NCI-H1930 (cell line): Measurements from ENCODE around the gene MPIG6B.

Experiments
- DNase-seq, 2 experiments: peaks; one replicate each; lab custom pipeline; 2025; lab: John Stamatoyannopoulos, UW

The MPIG6B gene

DNA sequence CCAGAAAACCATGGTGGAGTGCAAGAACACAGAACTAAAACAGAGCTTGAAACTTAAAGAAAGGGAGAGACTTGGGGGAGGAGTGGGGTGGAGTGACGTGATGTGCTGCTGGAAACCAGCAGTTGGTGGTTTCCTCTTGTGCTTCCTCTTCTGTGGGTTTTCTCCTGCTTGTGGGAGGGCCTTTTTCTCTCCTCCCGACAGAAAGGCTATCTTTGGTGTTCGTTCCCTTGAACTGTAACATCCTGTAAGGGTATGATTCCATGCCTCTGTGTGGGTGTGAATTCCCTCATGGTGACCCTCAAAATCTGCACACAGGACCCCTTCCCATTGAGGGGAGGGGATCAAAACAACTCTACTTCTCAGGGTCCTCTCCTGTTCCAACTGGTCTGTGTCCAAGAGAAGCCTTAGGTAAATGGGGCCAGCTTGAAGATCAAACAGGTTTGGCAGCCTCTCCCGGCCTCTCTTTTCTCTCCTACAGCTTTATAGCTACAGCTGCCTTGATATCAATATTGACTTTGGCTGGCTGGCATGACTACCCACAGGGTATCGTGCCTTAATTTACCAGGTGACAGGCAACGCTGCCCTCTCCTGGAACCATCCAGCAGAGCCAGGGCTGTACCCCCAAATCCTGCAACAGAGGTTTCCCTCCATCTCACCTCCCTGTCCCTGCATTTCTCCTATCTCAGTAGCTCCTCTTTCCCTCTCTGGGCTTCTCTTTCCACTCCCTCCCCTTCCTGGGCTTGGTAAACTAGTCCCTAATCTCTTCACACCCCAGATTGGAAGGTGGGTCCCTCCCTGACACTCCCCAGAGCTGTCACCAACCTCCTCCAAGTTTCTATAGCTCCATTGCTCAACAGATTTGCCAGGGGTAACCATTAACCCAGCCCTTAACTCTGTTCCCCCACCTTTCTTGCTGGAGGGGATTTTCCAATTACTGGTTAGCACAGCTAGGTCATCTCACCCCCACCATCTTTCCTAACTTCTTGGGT lies 15.1 kb downstream of the MPIG6B start:
- DNase-seq: peak; percentile 33 to 39

DNA sequence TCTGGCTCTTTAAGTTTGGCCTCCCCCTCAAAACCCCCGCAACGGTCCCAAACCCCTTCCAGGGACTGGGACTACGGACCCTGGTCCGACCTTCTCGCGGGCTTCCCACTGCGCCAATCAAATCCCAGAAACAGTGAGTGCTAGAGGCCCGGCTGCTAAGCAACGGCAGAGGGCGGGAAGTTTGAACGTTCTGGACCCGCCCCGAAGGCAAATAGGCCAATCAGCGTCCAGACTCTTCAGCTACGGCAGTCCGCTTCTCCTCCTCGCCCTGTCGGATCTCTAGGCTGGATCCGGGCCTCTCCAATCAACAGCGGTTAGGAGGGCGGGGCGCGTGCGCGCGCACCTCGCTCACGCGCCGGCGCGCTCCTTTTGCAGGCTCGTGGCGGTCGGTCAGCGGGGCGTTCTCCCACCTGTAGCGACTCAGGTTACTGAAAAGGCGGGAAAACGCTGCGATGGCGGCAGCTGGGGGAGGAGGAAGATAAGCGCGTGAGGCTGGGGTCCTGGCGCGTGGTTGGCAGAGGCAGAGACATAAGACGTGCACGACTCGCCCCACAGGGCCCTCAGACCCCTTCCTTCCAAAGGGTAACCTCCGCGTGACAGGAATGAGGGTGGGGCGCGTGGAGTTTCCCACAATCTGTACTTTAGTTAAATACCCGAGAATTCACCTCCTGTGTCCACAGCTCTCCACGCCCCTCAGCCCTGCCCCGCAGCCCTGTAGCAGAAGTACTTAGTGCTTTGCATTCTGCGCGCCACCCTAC lies 16.6 kb downstream of the MPIG6B start, which contains the start of gene MSH5:
Gene MSH5, plus strand, starts transcription at position 367 of the 758 bp plus-strand sequence. CDS start 462 bp downstream, outside the sequence.
- peak; percentile 99 for DNase-seq

DNA sequence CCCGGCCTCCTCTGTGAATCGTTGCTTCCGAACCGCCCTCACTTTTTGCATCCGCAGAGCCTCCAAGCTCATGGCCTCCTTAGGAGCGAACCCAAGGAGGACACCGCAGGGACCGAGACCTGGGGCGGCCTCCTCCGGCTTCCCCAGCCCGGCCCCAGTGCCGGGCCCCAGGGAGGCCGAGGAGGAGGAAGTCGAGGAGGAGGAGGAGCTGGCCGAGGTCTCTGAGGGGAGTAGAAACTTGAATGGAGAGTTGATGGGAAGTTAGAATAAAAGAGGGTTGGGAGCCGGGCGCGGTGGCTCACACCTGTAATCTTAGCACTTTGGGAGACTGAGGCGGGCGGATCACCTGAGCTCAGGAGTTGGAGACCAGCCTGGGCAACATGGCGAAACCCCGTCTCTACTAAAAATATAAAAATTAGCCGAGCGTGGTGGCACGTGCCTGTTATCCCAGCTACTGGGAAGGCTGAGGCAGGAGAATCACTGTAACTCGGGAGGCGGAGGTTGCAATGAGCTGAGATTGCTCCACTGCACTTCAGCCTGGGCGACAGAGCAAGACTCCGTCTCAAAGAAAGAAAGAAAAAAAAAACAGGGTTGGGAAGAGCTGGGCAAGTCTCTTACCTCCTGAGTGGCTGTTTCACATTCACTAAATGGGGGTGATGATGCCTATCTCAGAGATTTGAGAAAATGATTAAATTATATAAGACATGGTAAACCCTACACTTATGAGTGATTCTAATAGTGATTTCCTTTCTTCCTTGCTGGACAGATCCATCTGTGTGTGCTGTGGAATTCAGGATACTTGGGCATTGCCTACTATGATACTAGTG lies 17.4 kb downstream of the MPIG6B start:
- no peak for DNase-seq

DNA sequence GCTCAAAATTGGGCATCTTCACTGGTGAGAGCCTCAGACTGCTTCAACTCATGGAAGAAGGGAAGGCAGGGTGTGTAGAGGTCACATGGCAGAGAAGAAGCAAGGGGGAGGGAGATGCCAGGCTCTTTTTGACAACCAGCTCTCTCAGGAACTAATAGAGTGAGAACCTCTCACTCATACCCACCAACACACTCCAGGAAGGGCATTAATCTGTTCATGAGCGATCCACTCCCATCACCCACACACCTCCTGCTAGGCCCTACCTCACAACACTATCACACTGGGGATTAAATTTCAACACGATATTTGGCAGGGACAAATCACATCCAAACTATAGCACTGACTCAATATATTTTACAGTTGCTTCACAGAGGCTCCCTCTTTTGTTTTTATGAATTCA lies 18.6 kb downstream of the MPIG6B start:
- no peak for DNase-seq

DNA sequence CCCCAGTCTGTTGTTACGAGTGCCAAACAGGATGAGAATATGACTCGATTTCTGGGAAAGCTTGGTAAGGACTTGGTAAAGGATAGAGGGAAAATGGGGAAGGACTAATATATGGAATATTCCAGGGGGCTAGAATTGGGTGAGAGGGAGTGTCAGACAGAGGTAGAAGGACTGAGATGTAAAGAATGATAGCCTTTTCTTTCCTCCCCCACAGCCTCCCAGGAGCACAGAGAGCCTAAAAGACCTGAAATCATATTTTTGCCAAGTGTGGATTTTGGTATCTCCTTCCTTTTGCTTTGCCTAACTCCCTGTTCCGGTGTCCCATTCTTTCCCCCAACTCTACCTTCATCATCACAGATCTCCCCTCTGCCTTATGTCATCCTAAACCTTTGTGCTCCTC lies 19.7 kb downstream of the MPIG6B start:
- no peak for DNase-seq

DNA sequence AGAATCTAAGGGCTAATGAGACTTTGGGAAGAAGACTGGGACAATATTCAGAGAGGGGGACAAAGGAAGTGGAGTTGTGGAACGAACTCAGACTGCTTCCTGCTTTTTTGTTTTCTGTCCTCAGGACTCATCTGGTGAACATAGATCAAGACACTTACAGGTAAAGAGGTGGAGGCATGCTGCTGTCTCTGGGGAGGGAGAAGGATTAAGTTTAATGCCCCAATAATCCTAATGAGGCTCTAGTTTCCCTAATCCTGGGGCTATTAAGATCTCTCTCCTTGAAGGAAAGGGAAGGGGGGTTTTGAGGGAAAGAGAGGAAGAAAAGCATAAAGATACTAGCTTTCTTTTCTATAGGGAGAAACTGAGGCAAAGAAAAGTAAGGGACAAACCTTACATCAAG lies 21.2 kb downstream of the MPIG6B start:
- DNase-seq: no peak

DNA sequence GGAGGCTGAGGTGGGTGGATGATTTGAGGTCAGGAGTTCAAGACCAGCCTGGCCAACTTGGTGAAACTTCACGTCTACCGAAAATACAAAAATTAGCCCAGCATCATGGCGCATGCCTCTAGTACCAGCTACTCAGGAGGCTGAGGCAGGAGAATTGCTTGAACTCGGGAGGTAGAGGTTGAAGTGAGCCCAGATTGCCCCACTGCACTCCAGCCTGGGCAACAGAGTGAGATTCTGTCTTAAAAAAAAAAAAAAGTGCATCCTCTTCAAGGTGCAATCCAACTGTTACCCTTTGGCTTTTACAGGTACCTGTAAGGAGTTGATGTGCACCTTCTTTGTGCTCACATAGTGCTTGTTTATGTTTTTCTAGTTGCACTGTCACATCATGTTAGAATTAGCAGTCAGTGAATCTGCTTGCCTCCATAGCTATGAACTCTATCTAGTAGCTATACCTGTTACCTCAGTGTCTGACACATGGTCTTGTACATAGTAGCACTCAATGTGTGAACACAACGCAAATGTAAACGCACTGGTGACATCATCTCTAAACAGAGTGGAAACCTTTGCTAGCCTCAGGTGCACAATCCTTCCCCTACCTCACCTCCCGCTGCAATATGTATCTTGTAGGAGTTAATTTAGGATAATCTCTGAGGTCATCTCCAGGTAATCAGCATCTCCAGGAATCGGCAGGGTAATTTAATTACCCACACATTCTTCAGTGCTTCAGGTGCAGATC lies 26.3 kb downstream of the MPIG6B start:
- DNase-seq: no peak

DNA sequence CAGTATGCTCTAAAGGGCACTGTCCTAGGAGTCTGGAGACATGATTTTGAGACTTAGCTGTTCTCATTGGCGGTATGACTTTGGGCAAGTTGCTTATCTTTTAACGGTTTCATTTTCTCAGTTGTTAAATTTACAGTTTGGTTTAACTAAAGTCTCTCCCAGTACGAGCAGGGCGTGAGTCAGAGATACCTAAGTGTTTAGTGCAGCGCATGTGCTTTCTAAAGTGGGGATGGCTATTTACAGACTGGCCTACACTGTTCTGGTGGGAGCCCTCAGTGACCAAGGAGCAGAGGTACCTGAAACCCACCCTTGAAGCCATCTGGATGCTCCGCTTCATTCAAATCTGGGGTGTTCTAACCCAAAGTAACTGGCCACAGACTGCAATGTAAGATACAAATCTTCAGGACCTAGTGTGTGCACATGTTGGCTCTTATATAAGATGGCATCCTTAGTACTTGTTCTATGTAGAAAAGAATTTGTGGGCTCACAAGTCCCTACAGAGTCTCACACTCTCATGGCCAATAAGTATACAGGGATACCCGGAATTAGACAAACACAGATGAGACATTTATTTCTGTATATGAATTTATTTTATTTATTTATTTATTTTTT lies 27.3 kb downstream of the MPIG6B start:
- DNase-seq: no peak

DNA sequence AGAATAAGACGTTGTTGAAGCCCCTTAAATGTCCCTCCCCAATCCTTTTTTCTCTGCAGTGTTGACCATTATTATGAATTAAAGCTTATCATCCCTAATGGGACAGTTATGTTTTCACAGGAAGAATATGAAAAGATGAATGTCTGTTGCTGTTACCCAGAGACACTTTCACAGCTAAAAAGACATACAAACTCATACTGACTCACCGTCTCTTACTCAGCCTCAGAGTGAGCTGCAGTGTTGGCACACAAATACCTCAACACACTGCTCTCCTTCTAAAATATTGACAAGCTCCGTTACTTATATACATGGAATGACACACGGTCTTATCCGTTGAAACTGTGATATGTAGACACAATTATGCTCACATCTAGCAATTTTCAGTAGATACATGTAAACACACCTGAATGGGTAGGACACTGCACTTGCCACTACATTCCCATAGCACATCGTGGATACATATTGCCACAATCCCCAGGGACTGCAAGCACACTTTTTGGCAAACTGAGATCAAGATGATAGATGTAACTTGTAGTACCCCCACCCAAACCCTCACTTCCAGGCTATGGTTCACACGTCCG lies 29.7 kb downstream of the MPIG6B start:
- DNase-seq: no peak

DNA sequence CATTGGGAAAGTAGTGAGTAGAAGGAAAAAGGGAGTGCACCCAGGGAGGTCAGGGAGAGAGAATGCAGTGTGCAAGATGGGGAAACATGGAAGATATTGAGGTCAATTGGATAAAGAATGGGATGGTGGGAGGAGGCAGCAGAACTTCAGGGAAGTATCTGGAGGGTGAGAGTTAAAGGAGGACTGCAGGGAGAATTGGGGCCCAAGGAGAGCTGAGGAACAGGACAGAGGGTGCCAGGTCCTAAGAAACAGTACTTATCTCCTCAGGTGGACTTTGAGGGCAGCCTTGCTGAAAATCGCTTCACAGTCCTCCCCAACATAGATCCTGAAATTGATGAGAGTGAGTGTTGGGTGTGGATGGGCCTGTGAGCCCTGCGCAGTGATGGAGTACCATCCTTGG lies 35.1 kb downstream of the MPIG6B start:
- DNase-seq: no peak

DNA sequence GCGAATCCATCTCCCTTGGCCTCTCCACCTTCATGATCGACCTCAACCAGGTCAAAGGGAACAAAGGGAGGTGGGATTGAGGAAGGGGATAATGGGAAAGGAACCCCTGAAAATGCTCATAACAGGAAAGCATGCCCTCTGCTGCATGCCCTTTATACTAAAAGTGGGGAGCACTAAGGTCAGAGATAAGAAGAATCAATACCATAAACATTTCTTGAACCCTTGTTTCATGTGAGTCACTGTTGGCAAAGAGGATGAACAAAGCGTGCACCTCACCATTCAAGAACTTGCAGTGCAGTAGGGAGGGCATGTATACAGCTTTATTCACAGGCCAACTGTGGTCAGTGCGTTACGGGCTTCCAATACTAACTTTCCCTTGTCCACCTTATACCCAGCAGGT lies 37.6 kb downstream of the MPIG6B start:
- DNase-seq: no peak

DNA sequence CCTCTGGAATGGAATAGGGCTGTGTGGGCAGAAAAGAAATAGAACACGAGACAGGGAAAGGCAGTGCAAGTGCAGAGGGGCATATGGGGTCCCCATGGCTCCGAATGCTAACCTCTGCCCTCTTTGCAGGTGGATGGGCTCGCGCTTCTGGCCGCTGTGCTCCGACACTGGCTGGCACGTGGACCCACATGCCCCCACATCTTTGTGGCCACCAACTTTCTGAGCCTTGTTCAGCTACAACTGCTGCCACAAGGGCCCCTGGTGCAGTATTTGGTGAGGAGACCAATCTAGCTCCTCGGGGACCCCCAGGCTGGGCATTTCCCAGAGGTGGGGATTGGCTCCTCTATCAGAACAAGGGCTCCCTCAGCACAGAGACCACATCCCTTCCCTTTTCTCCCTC lies 38.2 kb downstream of the MPIG6B start:
- DNase-seq: no peak

DNA sequence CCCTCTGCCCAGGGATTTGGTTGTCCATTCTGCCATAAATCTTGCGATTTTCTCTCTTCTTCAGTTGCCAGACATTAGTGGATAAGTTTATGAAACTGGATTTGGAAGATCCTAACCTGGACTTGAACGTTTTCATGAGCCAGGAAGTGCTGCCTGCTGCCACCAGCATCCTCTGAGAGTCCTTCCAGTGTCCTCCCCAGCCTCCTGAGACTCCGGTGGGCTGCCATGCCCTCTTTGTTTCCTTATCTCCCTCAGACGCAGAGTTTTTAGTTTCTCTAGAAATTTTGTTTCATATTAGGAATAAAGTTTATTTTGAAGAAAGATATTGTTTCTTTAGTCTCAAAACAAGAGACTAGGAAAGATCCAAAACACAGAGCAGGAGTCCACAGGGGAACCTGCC lies 39.2 kb downstream of the MPIG6B start, which contains the start of gene SAPCD1:
Gene SAPCD1, plus strand, starts transcription at position 301 of the 400 bp plus-strand sequence. CDS start 399 bp downstream, outside the sequence.
- no peak for DNase-seq

DNA sequence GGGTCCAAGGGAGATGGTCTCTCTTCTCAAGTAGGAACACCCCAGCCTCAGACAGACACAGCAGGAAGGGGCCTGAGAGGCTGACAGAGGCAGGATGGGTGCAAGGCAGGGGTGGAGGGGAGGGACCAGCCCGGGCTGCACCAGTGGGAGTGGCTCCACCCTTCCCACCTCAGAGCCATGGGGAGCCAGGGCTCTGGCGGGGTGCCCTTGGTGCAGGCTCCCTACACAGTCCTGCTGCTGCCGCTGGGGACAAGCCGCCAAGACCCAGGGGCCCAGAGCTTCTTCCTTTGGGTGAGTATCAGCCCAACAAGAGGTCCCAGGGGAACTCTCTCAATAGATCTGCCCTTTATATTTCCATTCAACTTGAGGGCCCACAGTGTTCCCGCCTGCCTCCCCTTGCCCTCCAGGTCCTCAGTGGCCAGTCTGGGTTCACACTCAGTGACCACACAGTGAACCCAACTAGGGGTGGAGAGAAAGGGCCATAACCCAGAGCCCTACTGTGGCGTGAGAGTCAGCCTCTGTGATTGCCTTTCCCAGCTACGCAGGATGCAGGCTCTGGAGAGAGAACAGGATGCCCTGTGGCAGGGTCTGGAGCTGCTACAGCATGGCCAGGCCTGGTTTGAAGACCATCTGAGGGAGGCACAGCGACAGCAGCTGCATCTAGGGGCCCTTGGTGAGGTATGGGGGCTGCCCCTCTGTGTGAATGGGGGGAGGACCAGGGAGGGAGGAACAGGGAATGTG lies 39.9 kb downstream of the MPIG6B start:
- DNase-seq: no peak

DNA sequence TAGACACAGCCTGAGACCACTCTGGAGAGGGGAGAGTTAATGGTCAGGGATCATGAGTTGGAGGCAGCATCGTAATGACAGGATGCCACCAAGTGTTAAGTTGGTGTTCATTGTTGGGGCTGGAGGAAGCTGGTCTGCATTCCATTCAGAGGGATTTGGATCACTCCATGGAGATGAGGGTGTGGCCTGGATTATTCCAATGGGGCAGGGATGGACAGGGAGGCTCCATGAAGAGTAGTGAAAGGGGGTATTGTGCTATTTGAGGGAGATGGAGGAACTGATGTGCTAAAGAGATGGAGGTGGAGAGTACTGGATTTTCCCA lies 40.4 kb downstream of the MPIG6B start:
- DNase-seq: no peak

DNA sequence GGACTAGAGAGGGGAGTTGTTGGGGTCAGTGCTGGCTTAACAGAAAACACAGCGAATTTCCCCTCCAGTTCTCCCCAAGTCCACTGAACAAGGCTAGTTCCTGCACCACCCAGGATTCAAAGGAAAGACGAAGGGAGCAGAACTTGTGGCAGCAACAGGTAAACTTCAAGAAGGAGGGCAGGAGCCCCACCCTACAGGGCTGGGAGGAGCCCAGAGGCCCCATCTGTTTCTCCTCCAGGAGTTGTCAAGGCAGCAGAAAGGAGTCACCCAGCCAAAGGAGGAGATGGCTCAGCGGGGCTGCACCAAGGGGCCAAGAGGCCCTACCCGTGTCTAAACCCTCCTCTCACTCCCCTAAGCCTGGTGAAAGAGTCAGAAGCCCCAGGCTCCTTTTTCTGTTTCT lies 41.0 kb downstream of the MPIG6B start:
- DNase-seq: no peak

DNA sequence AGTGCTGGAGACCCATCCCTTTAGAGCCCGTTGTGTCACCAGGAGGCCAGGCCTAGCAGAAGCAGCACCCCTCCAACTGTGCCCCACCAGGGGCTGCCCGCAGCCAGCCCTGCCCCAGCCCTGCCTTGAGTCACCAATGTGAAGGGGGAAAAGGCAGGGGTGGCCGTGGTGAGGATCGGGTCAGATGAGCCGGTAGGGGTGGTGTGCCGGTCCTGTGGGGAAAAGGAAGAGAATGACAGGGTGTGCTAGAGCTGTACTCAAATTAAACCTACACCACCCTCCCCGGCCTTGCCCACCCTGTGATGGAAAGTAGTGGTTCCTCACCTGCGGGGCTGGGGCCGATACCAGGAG lies 42.4 kb downstream of the MPIG6B start:
- no peak for DNase-seq

DNA sequence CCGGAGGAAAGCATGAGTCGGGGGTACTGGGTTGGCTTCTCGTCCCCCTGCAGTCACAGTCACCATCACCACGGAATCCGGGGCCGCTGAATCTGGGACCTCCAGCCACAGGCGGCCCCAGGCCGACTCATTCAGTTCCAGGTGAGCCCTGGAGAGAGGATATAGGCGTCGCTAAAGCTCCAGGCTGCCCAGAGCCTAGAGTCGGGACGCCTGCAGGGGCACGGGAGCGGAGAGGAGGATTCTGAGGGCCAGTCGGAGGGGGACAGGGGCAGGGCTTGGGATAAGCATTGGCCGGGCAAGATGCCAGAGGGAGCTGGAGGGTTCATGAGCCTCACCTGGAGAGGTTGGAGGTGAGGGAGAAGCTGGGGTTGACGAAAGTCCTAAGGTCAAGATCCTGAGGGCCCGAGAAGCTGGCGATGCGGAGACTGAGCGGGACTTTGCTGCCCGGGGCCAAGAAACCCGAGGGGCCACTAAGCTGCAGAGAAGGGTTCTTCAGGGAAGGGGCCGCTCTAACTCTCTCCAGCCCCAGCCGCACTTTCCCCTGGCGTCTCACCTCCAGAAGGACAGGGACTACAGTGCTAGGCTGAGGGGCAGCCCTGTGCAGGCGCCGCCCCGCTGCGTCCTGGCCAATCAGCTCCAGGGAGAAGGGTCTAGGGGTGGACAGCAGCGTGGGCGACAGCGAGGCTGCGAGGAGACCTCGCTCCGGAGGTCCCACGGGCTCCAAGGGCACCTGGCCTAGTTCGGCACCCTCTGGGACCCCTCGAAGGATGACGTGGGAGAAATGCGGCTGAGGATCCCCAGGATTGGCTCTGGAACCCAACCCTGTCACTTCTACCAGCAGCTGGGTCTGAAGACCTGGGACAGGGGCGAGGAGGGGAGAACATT lies 43.0 kb downstream of the MPIG6B start:
- no peak for DNase-seq

DNA sequence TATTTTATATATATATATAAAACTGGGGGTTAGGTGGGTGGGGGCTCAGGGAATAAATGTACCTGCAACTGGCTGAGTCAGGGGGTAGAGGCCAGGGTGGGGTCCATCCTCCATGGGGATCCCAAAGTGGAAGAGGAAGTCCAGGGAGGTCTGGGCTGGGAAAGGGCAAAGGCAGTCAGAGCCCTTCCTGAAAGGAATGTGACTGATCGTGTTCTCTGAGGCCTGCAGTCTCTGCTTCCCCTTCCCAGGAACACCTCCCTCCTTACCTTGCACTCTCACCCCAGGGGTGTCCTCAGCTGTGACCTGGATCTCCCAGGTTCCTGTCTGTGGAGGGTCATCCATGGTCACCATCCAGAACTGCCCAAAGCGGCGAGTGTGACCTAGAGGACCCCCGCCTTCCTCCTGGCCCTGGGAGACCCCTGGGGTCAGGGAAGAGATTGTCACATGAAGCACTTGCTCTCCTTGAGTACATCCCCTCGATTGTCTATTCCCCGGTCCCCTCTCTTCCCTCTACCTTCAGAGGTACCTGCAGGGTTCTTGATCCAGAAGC lies 44.0 kb downstream of the MPIG6B start:
- DNase-seq: no peak
